Osteoblast (primary cell): Measurements from ENCODE around the gene PIGQ. TPM values are rescaled to one million over a fixed set of nuclear protein-coding genes. Genes with fewer than 3 reads are reported as not detected.
A peak's percentile ranks its signal among the peaks of the same experiment; 100 is the strongest.

ENCODE experiments used
- DNase-seq: peaks from one replicate; pipeline ENCODE4 v3.0.0; 2011; ENCODE audit warnings: low spot score, mixed read lengths; ENCODE audit not compliant: insufficient read length; ENCODE audit errors: missing footprints
- H2AFZ ChIP-seq: 2 replicates; pipeline ENCODE4 v1.6.0; 2011; ENCODE audit warnings: mild to moderate bottlenecking, low read length
- H3K27ac ChIP-seq: 2 replicates; pipeline ENCODE4 v1.5.1; 2011; ENCODE audit warnings: mild to moderate bottlenecking, low read depth, low read length, moderate library complexity
- H3K27me3 ChIP-seq: 2 replicates; pipeline ENCODE4 v1.6.0; 2012; ENCODE audit warnings: mild to moderate bottlenecking, control low read depth, inconsistent platforms, low read length, moderate library complexity; ENCODE audit not compliant: insufficient read depth
- H3K36me3 ChIP-seq: 2 replicates; pipeline ENCODE4 v1.5.1; 2011; ENCODE audit warnings: mild to moderate bottlenecking, low read length, control low read depth, moderate library complexity; ENCODE audit not compliant: insufficient read depth
- H3K4me1 ChIP-seq: 2 replicates; pipeline ENCODE4 v1.5.1; 2011; ENCODE audit warnings: mild to moderate bottlenecking, low read length, control low read depth, moderate library complexity; ENCODE audit not compliant: insufficient read depth
- H3K4me2 ChIP-seq: 2 replicates; pipeline ENCODE4 v1.6.0; 2011; ENCODE audit warnings: mild to moderate bottlenecking, low read length; ENCODE audit not compliant: insufficient read depth
- H3K4me3 ChIP-seq: fragments of 200-600 bp; sonication (generic); 3 replicates; pipeline ENCODE4 v1.5.1; 2012; ENCODE audit warnings: mild to moderate bottlenecking, low read length, inconsistent platforms; ENCODE audit not compliant: insufficient read depth
- H3K79me2 ChIP-seq: 2 replicates; pipeline ENCODE4 v1.6.0; 2012; ENCODE audit warnings: mild to moderate bottlenecking, low read length, control low read depth, inconsistent platforms; ENCODE audit not compliant: insufficient read depth
- H3K9me3 ChIP-seq: 2 replicates; pipeline ENCODE4 v1.5.1; 2011; ENCODE audit warnings: low read depth, low read length, control low read depth
- H4K20me1 ChIP-seq: 2 replicates; pipeline ENCODE4 v1.6.0; 2012; ENCODE audit warnings: mild to moderate bottlenecking, low read length, control low read depth; ENCODE audit not compliant: insufficient read depth
- total RNA-seq: library from RNA; depleted of rRNA; stranded (reverse); fragments of >200 nt; gene quantifications from 2 replicates; pipeline ENCODE4 v1.2.3, GENCODE V29; 2012
- TF ChIP-seq, protein P1 (sequence below): IDR thresholded peaks from 2 replicates; pipeline ENCODE4 v1.5.1; 2011; ENCODE audit warnings: mild to moderate bottlenecking, low read depth, low read length, moderate library complexity; ENCODE audit errors: extremely low read depth

Gene PIGQ
- total RNA-seq, 1 donor: 29.0 TPM

DNA sequence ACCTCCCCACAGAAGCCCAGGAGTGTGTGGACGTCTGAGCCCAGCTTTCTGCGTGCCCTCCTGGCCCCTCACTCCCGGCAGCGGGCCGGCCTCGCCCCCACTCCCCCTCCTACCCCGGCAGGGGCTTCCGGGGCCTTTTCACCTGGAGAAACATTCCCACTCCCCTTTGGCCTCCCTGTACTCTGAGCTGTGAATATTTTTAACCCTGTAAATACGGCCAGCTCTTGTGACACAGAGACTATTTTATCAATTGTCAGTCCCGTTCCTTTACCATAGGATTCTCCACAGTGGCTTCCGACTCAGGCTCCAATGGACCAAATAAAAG is 15.5 kb upstream of the PIGQ start:
- TF ChIP-seq, protein P1, sequence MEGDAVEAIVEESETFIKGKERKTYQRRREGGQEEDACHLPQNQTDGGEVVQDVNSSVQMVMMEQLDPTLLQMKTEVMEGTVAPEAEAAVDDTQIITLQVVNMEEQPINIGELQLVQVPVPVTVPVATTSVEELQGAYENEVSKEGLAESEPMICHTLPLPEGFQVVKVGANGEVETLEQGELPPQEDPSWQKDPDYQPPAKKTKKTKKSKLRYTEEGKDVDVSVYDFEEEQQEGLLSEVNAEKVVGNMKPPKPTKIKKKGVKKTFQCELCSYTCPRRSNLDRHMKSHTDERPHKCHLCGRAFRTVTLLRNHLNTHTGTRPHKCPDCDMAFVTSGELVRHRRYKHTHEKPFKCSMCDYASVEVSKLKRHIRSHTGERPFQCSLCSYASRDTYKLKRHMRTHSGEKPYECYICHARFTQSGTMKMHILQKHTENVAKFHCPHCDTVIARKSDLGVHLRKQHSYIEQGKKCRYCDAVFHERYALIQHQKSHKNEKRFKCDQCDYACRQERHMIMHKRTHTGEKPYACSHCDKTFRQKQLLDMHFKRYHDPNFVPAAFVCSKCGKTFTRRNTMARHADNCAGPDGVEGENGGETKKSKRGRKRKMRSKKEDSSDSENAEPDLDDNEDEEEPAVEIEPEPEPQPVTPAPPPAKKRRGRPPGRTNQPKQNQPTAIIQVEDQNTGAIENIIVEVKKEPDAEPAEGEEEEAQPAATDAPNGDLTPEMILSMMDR: no peak
- Histone ChIP-seq H3K4me3 (no peak overlapping the region), H3K9me3 (no peaks in the 10 kb centered on the region), H3K27ac (no peak overlapping the region), H3K27me3 (peaks cover 9% of the 10 kb centered on the region), H3K79me2 (peaks cover 10% of the 10 kb centered on the region), H4K20me1 (no peaks in the 10 kb centered on the region), H2AFZ (no peak overlapping the region), H3K4me1 (peaks cover 6% of the 10 kb centered on the region), H3K36me3 (peaks cover 7% of the 10 kb centered on the region), H3K4me2 (no peak overlapping the region)
- no peak for DNase-seq

DNA sequence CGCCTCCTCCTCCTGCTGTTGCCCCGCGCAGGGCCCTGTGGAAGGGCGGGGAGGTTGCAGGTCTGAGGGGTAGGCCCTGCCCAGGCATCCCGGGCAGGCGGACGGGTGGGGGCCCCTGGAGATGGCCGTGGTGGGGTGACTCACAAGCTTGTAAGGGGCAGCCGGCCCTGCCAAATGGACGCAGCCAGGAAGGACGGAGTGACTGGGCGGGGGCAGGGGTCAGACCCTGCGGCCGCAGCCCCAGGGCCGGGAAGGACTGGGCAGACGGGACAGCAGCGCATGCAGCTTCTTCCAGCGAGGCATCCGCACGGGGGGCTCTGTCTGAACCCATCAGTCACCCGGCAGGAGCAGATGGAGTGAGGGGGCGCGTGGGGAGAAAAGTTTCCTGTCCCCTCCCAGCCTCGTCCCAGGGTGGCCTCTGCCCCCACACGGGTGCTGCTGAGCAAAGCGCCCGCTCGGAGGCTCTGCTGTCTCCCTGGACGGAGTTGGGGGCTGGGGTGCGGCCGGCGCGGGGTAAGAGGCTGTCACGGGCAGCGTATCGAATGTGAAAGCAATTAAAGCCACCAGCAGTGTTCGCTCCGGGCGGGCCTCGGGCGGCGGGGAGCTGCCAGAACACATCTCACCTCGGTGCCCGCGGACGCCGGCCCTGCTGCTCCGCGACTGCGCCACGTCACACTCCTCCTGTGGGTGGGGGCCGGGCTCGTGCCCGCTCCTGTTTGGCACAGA is 15.0 kb upstream of the PIGQ start:
- peaks cover 7% of the 10 kb centered on the region for H3K79me2 ChIP-seq
- H3K4me3 ChIP-seq: no peak overlapping the region
- peak; percentile 100 for DNase-seq
- H3K4me1 ChIP-seq: peaks cover 6% of the 10 kb centered on the region
- TF ChIP-seq, protein P1: no peak
- peaks cover 7% of the 10 kb centered on the region for H3K36me3 ChIP-seq
- no peak overlapping the region for H3K4me2 ChIP-seq
- H3K27me3 ChIP-seq: peaks cover 14% of the 10 kb centered on the region
- H4K20me1 ChIP-seq: no peaks in the 10 kb centered on the region
- H3K9me3 ChIP-seq: no peaks in the 10 kb centered on the region
- no peak overlapping the region for H2AFZ ChIP-seq
- no peak overlapping the region for H3K27ac ChIP-seq

DNA sequence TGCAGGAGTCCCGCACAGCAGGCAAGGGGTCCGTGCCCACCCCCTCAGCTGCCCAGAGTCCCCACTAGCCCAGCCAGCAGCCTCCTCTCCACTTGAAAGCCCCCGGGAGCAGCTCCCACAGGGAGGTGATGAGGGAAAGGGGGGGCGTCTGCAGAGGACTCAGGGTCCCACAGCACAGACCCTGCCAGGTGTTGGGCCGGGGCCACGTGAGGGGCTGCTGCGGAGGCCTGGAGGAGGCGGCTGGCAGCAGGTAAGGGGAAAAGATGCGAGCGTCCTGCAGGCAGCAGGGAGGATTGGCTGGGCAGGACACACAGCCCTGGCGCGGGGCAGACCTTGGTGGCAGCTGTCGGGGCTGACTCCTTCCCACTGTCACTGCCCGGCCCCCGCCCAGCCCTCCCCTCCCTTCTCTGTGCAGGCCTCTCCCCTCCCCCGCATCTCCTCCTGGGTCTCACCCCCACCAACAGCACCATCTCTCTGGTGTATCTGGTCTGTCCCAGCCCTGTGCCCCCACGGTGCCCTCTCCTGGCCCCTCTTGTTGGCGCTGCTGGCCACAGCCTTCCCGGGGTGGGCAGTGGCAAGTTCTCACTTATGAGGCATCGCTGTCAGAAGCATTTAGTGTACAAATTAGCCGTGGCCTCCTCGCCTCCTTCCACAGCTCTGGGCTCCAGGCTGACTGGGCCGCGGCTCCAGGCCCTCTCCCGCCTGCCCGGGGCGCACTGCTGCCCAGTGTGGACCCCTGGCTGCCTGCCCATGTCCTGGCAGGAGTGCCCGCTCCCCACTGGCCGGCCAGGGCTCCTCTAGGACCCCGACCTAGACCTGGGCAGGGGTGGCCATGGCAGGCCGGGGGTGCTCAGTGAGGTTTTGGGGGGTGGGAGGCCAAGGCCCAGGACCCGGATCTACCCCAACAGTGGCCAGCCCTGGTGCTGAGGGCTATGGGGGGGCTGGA is 14.0 kb upstream of the PIGQ start:
- Histone ChIP-seq H3K4me2 (no peak overlapping the region), H3K27me3 (peaks cover 18% of the 10 kb centered on the region)
- DNase-seq: peak; percentile 94

More for the DNA sequence above, 14.0 kb upstream of the PIGQ start:
- peaks cover 6% of the 10 kb centered on the region for H3K4me1 ChIP-seq
- no peak overlapping the region for H3K27ac ChIP-seq
- H3K36me3 ChIP-seq: peaks cover 7% of the 10 kb centered on the region
- no peak overlapping the region for H3K4me3 ChIP-seq
- H3K9me3 ChIP-seq: no peaks in the 10 kb centered on the region
- H3K79me2 ChIP-seq: peaks cover 2% of the 10 kb centered on the region
- no peak overlapping the region for H2AFZ ChIP-seq
- H4K20me1 ChIP-seq: no peaks in the 10 kb centered on the region
- TF ChIP-seq, protein P1: no peak
